DMS114 treated with DMSO at 0.1 percent for 48 hours (cell line): ENCODE data around the gene RAB8A.
"Not testable (repeated sequence)": the region's sequence is repeated elsewhere in the genome, so short reads cannot be mapped to it uniquely, and the experiment has no call there.

Source experiments
- DNase-seq: peaks from one replicate; lab custom pipeline; 2025; ENCODE audit not compliant: unreplicated experiment; lab: John Stamatoyannopoulos, UW

Gene RAB8A

DNA sequence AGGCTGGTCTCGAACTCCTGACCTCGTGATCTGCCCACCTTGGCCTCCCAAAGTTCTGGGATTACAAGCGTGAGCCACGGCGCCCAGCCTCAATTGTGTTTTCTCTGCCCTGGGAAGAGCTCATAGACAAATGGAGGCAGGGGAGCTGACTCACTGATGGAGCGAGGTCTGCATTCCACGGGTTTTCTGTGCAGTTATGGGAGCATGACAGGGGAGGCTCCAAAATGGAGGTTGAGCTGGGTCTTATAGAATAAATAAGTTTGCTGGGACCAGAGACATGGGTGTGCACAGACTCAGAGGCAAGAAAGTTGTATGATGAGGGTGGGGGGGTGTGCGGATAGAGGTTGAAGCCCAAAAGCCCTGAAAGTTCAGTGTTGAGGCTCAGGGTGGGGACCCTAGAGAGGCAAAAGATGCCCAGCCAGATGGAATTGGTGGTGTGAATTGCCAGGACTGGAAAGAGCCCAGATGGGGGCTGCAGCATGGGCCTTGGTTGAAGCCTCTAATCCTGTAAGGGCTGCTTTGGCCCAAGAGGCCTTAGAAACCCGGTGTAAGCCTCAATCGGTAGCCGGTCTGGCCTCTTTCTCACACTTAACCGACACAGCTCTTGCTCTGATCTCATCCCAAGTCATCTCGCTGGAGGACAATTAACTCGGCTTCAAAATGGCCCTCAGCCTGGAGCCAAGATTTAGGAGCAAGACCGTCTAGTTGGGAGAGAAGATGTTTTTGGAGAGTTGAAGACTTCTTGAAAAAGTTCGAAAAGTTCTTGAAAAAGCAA is 33.5 kb upstream of the RAB8A start:
- DNase-seq, result no peak

- DNase-seq, result peak; percentile 42
These were observed 32.7 kb upstream of the RAB8A start for GRCh38 chr19:16078759-16079707.

GRCh38 chr19:16084067-16084685 is 27.5 kb upstream of the RAB8A start:
- no peak for DNase-seq

DNA sequence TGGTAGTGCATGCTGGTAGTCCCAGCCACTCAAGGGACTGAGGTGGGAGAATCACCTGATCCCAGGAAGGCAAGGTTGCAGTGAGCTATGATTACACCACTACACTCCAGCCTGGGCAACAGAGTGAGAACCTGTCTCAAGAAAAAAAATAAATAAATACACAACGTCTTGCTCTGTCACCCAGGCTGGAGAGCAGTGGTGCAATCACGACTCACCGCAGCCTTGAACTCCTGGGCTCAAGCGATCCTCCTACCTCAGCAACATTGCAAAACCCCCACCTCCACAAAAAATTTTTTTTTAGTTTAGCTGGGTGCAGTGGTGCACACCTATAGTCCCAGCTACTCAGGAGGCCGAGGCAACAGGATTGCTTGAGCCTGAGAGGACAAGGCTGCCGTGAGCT is 26.6 kb upstream of the RAB8A start:
- DNase-seq, result no peak

- DNase-seq, result not testable (repeated sequence)
These were observed 24.3 kb upstream of the RAB8A start for GRCh38 chr19:16087404-16087803.

- no peak for DNase-seq
These were observed 23.7 kb upstream of the RAB8A start for GRCh38 chr19:16087940-16088339.

DNA sequence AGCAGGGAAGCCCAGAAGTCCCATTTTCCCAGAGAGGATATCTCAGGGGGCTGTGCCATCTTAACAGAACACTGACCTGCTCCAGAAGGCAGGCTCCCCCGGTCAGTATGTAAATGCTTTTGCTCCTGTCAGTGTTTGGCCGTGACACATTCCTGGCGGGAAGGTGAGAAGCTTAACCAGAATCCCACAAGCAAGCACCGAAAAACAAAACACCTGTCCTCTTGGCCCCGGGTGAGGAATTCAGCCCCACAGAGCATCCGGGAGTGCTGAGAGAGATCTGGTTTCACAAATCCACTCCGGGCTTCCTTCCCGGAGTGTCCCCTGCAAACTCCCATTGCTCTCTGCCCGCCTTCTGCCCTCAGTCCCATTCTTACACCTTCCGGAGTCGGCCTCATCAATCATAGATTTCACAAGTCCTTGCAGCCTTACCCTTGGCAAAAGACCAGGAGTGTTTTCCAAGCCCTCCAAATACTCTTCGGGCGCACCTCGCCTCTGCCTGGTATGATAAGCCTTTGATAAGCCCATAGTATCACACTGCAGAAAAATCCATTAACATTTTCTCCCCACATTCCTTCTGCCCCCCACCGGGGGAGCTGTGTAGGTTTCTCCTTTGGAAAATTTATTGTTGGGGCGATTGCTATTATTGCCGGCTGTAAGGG is 23.2 kb upstream of the RAB8A start:
- no peak for DNase-seq

DNA sequence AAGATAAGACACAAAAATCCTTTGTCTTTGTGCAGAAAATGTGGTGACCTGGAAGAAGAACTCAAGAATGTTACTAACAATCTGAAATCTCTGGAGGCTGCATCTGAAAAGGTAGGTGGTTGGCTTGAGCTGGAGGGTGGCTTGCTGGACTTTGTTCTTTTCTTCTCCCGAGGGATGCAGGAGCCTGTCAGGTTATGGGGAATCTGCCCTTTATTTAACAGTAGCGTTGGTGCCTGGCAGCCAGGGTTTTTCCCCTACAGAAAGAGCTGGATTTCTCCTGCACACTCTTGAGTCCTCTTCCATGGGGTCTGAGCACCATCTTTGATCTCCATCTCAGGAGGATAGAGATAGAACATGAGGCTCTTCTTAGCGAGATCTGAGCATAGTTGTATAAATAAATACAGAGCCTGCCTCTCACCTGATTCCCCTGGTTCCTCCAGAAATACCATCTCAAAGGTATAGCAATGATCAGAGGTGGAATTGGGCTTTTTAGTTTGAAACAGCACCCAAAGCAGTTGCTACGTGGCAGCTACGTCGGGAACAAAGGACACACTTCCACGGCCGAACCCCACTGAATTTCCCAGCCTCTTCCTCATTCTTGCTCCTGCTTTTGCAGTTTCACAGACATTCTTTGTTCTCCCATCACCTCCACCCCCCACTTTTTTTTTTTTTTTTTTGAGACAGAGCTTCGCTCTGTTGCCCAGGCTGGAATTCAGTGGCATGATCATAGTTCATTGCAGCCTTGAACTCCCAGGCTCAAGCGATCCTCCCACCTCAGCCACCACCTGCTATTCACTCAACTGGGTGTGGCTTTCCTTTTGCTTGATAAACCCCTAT is 22.5 kb upstream of the RAB8A start:
- DNase-seq, result no peak

DNA sequence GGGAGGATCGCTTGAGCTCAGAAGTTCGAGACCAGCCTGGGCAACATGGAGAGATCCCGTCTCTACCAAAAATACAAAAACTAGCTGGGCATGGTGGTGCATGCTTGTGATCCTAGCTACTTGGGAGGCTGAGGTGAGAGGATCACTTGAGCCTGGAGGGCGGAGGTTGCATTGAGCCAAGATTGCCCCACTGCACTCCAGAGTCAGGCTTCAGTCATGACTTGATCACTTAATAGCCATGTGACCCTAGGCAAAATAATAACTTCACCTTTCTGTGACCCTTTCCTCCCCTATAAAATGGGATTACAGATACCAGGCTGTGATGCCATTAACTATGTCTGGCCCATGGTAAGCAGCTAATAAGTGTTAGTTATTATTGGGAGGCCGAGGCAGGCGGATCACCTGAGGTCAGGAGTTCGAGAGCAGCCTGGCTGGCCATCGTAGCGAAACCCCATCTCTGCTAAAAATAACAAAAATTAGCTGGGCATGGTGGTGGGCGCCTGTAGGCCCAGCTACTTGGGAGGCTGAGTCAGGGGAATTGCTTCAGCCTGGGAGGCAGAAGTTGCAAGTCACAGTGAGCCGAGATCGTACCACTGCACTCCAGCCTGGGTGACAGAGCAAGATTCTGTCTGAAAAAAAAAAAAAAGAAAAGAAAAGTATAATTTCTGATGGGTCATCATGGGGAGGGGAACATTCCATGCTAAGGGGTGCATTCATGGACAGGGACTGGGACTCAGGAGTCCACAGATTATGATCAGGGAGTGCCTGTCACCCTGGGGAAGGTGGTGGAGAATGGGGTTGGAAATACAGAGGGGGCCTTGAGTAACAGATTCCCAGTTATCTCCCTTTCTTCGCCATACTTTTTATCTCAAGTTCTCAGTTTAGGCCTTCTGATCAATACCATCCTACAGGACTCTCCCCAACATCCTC is 19.9 kb upstream of the RAB8A start:
- no peak for DNase-seq

DNA sequence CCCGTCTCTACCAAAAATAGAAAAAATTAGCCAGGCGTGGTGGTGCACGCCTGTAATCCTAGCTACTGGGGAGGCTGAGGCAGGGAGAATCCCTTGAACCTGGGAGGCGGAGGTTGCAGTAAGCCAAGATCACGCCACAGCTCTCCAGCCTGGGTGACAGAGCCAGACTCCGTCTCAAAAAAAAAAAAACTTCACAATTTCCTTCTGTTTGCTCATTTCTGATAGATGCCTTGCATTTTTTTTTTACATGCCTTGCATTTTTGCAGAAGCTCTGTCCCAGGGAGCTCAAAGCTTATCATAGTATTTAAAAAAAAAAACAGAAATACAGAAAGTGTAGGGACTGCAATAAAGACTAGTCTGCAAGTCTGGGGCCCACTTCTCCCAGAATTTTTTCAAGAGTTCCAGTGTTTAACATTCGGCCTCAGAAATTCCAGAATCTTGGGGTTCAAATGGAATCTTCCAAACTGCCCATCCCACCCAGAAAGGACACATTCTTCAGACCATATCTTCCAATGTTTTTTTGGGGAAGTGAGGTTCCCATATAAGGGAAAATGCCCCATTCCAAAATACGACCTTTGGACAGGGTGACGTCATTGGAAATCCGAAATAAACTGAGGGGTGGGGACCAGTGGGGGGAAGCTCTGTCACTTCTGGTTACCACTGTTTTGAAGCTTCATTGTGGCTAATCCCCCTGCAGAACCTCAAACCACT is 17.2 kb upstream of the RAB8A start:
- DNase-seq, result no peak

GRCh38 chr19:16095071-16095571 is 16.6 kb upstream of the RAB8A start:
- no peak for DNase-seq

GRCh38 chr19:16096280-16096855 is 15.3 kb upstream of the RAB8A start:
- DNase-seq, result no peak

DNA sequence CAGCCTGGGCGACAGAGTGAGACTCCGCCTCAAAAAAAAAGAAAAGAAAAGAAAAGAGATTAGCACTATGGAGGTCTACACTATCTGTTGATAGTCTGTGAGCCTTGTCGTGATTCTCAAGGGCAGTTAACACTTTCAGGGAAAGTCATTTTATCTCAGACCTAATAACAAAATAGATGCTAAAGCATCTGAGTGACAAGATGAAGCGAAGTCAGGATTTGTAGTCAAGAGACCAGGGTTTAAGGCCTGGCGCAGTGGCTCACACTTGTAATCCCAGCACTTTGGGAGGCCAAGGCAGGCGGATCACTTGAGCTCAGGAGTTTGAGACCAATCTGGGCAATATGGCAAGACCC is 13.3 kb upstream of the RAB8A start:
- DNase-seq, result no peak

DNA sequence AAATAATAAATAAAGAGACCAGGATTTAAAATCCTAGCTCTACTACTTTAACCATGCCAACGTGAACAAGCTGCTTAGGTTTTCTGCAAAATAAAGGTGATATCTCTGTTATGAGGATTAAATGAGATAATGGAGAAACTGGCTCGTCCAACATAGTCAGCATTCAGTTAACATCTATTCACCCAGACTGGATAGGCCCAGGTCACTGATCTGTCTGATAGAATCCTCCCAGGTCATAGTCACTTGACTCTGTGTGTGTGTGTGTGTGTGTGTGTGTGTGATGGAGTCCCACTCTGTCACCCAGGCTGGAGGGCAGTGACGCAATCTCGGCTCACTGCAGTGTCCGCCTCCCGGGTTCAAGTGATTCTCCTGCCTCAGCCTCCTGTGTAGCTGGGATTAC is 12.9 kb upstream of the RAB8A start:
- no peak for DNase-seq

DNA sequence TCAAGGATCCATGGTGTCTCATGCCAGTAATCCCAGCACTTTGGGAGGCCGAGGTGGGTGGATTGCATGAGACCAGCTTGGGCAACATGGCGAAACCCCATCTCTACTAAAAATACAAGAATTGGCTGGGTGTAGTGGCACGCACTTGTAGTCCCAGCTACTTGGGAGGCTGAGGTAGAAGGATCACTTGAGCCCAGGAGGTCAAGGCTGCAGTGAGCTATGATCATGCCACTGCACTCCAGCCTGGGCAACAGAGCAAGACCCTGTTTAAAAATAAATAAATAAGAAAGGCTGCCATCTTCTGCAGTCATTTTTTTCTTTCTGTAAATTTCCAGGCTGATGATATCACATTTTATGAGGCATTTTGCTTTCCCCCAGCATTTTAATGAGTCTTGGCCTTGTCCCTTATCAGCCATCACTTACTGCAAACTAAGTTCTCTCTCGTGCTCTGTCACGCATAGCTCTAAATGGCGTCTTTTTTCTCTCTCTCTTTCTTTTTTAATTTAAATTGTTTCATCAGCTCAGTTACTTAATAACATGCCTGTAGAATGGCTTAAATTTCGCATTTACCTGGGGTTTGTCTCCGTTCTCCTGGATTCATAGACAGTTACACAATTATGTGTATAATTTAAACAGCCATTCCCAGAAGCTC is 12.2 kb upstream of the RAB8A start:
- DNase-seq, result not testable (repeated sequence)

- DNase-seq, result no peak
These were observed 11.2 kb upstream of the RAB8A start for GRCh38 chr19:16100524-16100923.

DNA sequence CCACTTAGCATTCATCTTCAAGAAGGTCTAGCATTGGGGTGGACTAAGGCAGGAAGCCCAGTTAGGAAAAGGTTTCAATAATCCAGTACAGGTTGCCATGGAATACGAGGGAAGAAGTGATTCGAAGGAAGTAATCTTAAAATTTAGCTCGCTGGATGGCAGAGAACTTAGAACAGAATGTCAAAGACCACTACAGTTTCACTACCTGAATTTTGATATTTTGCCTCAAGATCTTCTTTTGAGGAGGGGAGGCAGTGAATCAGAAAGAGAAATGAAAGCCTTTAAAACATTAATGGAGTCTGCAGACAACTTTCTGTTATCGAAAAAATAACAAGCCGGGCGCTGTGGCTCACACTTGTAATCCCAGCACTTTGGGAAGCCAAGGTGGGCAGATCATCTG is 7.0 kb upstream of the RAB8A start:
- DNase-seq, result no peak

GRCh38 chr19:16106121-16106520 is 5.6 kb upstream of the RAB8A start:
- DNase-seq, result no peak
